HG02588 (cell line): ENCODE measurements around the gene TMEM143.
"Not testable (repeated sequence)": the region's sequence is repeated elsewhere in the genome, so short reads cannot be mapped to it uniquely, and the experiment has no call there.

ENCODE experiments used
- ATAC-seq: cut with Tn5 transposase; IDR thresholded peaks from one replicate; pipeline ENCODE4 v1.9.1; 2021; ENCODE audit warnings: mild to moderate bottlenecking, moderate library complexity; ENCODE audit not compliant: unreplicated experiment

Gene TMEM143

GRCh38 chr19:48391100-48392005 is 27.6 kb upstream of the TMEM143 start, which contains the start of gene KDELR1:
Gene KDELR1 (minus strand): TSS chr19:48391551. CDS start chr19:48391358, 193 bp downstream.
- peak; percentile 64 for ATAC-seq

DNA sequence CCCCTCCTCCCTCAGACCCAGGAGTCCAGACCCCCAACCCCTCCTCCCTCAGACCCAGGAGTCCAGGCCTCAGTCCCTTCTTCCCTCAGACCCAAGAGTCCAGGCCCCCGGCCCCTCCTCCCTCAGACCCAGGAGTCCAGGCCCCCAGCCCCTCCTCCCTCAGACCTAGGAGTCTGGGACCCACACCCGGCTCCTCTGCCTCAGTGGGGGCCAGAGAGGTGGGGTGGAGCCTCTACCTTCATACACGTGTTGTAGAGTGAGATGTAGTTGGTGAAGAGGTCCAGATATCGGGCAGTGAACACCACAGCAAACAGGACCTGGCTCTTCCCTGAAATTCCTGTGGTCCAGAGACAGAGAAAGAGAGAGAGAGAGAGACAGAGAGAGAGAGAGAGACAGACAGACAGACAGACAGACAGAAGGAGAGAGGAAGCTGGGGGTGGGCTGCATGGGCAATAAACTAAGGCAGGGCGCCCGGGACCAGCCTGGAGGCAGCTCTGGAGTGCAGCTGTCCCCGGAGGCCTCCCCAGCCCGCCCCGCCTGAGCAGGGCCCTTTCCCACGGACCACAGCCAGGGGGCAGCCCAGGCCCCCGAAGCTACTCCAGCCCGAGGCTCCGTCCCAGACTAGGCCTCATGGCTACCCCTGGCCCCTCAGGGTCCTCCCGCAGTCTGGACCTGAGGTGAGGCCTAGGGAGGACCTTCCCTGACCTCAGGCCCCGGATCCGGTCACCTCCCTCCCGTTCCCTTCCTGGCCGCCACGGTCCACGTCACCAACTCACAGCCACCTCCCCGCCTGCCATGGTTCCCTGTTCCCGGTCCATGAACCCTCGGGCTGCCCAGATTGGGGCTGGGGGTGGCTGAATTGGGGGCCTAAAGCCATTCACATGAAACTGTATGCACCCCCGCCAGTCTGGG is 26.7 kb upstream of the TMEM143 start:
- ATAC-seq = peak; percentile 45

DNA sequence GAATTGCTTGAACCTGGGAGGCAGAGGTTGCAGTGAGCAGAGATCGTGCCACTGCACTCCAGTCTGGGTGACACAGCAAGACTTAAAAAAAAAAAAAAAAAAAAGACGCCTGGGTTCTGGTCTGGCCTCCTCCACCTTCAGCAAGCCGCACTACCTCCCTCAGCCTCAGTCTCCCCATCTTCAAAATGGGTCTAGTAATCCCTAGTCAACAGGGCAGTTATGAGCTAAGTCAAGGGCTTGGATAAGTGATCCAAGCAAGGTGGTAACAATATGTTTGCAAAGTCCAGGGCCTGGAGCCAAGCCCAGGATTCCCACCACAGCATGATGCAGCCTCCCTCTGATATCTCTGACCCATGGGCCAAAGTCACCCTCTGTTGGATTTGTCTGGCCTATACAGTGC is 23.2 kb upstream of the TMEM143 start:
- ATAC-seq = no peak

- ATAC-seq = no peak
Observed at GRCh38 chr19:48385461-48386087, 21.8 kb upstream of the TMEM143 start.

GRCh38 chr19:48382286-48382685 is 18.5 kb upstream of the TMEM143 start:
- ATAC-seq = no peak

- ATAC-seq = no peak
Observed at GRCh38 chr19:48381178-48381950, 17.6 kb upstream of the TMEM143 start.

DNA sequence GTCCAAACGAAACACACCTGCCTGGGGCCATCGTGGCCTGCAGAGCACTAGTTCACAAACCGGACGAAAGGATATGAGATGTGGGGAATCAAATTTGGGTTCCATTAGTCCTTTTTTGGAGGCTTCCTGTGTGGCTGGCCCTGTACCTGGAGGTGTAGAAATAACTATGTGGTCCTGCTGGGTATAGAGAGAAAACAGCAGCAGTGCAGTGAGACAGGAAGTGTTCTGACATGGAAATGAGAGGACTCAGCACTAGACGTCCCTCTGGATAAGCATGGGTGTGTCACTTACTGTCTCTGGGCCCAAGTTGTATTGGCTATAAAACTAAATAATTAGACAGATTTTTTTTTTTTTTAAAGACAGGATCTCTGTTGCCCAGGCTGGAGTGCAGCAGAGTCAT is 15.3 kb upstream of the TMEM143 start:
- ATAC-seq = no peak

- no peak for ATAC-seq
Observed at GRCh38 chr19:48378194-48378570, 14.4 kb upstream of the TMEM143 start.

GRCh38 chr19:48373567-48373966 is 9.8 kb upstream of the TMEM143 start:
- ATAC-seq = no peak

DNA sequence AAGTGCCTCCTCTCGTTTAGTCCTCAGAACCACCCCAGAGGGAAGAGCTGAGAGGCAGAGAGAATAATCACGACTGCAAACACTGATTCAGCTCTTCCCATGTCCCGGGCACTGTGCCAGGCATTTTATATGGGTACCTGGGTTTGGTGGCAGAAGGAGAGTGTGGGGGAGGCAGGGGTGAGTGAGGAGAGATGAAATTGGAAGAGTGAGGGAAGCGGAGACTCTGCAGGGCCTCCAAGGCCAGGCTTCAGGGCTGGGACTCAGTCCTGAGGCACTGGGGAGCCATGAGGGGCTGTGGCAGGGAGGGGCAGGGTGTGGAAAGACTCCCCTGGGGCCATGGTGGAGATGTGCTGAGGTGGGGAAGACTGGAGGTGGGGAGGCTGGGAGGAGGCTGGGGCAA is 9.2 kb upstream of the TMEM143 start:
- ATAC-seq = no peak

- not testable (repeated sequence) for ATAC-seq
Observed at GRCh38 chr19:48371771-48372170, 8.0 kb upstream of the TMEM143 start.

- ATAC-seq = no peak
Observed at GRCh38 chr19:48371367-48371766, 7.6 kb upstream of the TMEM143 start.

GRCh38 chr19:48370955-48371354 is 7.2 kb upstream of the TMEM143 start:
- ATAC-seq = no peak

GRCh38 chr19:48368936-48369335 is 5.2 kb upstream of the TMEM143 start:
- no peak for ATAC-seq

GRCh38 chr19:48367855-48368254 is 4.1 kb upstream of the TMEM143 start:
- ATAC-seq = no peak

GRCh38 chr19:48365602-48366001 is 1.9 kb upstream of the TMEM143 start:
- no peak for ATAC-seq

- ATAC-seq = no peak
Observed at GRCh38 chr19:48364598-48365348, 1.0 kb upstream of the TMEM143 start.

DNA sequence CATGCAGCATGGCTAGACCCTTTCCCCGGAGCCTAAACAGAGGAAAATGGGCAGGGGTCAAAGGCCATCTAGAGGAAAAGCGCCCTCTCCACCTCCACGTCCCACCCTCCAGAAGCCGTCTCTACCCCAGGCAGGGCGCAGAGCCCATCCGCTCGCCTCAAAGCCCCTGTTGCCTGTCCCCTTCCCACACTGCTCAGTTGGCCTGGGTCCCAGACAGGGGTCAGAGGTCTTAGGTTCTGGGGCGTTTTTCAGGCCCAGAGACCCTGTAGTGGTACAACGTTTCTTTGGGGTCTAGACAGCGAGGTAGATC is 285 bp downstream of the TMEM143 start:
- peak; percentile 10 for ATAC-seq

DNA sequence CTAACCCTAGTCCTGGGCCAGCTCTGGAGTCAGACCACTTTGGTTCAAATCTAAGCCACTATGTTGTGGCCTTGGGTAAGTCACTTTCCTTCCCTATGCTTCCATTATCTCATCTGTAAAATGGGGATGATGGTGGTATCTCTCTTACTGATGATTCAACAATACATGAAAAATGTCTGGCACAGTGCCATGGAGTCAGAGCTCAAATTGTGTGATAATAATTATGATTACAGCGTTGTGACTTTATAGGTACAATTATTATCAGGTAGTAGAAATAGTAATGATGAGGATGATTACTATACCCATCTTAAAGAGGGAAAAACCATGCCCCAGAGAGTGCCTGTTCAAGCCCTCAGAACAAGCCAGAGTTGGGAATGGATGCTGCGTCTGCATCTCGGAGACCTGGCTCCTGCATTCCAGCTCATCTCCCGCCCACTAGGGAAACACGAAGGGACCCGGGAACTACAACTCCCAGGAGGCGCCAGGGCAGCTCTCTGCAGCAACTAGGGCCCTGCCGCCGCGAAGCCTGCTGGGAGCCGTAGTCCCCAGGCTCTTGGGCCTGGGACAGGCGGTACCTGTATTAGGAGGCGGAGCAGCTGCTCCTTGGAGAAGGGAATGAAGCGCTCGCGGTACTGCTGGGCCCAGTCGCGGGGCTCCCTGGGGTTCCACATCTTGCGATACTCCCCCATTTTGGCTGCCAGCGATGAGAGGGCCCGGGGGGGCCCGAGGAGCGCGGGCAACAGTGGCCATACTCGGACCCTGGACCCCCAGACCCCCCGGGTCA is 832 bp downstream of the TMEM143 start:
- ATAC-seq = peak; percentile 44
